ENCODE measurements around the gene JMJD6. TPM values are rescaled to one million over a fixed set of nuclear protein-coding genes. Genes with fewer than 3 reads are reported as not detected.

JMJD6 gene
- total RNA-seq, 1 experiment from 2014 or later, result 60.0 TPM

DNA sequence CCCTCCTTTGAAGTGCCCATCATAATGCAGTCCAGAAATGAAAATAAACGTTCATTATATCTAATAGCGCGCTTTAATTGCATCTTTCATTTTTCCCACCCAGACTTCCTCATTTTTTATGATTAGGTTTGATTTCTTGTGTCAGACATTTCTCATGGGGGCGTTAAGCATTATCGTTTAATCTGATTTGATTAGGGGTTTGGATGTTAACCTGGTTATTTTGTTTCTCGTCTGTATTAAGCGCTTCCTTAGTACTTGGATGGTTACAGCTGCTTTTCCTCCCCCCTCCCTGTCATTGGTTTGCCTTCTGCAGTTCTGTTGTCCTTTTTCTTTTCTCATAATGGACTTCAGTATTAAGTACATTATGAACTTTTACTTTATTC, 12.1 kb upstream of the JMJD6 start:
- in situ Hi-C loops (cut with HindIII; ENCODE audit: low pct_unique_long_range_greater_than_20kb, low sequenced_read_pairs), result no loop called here
- H3K4me1 ChIP-seq (ENCODE audit: control insufficient read depth, insufficient read depth, low read length), result peaks cover 34% of the 10 kb centered on the region
- ChIA-PET POLR2A (interaction anchor here (0.5 kb wide), 1 partner anchor 11 kb away, joined by 5 read pairs; no protein-coding TSS in a partner anchor), CTCF (interaction anchor here (0.6 kb wide), 1 partner anchor 16 kb away, joined by 4 read pairs; no protein-coding TSS in a partner anchor)
- H3K27me3 ChIP-seq (ENCODE audit: control insufficient read depth, insufficient read depth, low read length), result no peaks in the 10 kb centered on the region
- TSS peak; percentile 77 for BruUV-seq (replicated peaks)
- H3K4me3 ChIP-seq (ENCODE audit: low read depth in 2 of 2, low read length in 2 of 2), result peak overlapping the region; percentile 75 to 96
- H3K27ac ChIP-seq (ENCODE audit: low read length), result peak overlapping the region; percentile 91
- TF ChIP-seq, protein P1, sequence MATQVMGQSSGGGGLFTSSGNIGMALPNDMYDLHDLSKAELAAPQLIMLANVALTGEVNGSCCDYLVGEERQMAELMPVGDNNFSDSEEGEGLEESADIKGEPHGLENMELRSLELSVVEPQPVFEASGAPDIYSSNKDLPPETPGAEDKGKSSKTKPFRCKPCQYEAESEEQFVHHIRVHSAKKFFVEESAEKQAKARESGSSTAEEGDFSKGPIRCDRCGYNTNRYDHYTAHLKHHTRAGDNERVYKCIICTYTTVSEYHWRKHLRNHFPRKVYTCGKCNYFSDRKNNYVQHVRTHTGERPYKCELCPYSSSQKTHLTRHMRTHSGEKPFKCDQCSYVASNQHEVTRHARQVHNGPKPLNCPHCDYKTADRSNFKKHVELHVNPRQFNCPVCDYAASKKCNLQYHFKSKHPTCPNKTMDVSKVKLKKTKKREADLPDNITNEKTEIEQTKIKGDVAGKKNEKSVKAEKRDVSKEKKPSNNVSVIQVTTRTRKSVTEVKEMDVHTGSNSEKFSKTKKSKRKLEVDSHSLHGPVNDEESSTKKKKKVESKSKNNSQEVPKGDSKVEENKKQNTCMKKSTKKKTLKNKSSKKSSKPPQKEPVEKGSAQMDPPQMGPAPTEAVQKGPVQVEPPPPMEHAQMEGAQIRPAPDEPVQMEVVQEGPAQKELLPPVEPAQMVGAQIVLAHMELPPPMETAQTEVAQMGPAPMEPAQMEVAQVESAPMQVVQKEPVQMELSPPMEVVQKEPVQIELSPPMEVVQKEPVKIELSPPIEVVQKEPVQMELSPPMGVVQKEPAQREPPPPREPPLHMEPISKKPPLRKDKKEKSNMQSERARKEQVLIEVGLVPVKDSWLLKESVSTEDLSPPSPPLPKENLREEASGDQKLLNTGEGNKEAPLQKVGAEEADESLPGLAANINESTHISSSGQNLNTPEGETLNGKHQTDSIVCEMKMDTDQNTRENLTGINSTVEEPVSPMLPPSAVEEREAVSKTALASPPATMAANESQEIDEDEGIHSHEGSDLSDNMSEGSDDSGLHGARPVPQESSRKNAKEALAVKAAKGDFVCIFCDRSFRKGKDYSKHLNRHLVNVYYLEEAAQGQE (IDR thresholded peaks at IDR 0.05; ENCODE audit: insufficient read depth in 1 of 2, low read depth in 2 of 2, low read length in 1 of 2), result no peak
- TF ChIP-seq CTCF (IDR thresholded peaks at IDR 0.05) (no peak), TCF7L2 (IDR thresholded peaks at IDR 0.05; ENCODE audit: low read depth, low read length) (no peak), POLR2AphosphoS5 (IDR thresholded peaks at IDR 0.05; ENCODE audit: low read depth, low read length) (no peak), SIN3A (IDR thresholded peaks at IDR 0.05; ENCODE audit: borderline replicate concordance, insufficient read depth, low read depth, low read length) (no peak)
- no peak for DNase-seq (ENCODE audit: low read depth, low spot score)
- no peaks in the 10 kb centered on the region for H3K9me3 ChIP-seq (ENCODE audit: control insufficient read depth, insufficient read depth, low read depth, low read length)
- ATAC-seq, result no peak
- intact Hi-C loops (cut with micrococcal nuclease; ENCODE audit: unreplicated experiment), result no loop called here
- peaks cover 44% of the 10 kb centered on the region for H3K36me3 ChIP-seq (ENCODE audit: control insufficient read depth, insufficient read depth, low read length)

DNA sequence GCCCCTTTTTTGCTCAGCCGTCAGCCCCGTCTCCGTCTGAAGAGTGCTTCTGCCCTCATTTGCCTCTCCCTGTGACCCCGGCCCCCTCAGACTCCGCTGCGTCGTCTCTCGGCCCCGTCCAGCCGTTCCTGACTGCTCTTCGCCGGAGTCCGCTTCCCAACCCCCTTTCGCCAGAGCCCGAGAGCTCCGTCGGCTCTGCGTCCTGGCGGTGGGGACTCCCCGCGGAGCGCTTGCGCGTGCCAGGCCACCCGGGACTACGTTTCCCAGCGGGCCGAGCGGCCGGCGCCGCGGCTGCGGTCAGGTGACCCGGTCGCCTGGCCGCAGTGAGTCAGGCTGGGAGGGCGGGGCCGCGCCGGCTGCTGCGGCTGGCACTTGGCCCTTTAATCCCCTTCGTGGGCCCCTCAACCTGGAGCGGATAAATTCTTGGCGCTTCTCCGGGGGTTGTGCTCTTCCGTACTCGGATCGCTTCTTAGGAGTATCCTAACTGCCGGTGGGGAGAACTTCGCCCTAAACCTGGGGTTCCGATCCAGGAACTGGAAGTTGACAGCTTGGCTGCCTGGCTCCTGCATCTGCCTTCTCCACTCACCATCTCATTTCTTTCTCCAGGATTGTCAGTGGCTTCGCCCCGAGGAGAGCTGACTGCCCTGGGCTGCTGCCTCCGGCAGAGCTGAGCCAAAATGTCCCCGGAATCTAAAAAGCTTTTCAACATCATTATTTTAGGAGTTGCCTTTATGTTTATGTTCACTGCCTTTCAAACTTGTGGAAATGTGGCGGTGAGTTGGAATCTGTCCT, 11.5 kb upstream of the JMJD6 start, which contains the start of gene MFSD11:
Gene MFSD11, plus strand, starts transcription at position 444 of the 792 bp plus-strand sequence. Its CDS starts 234 bp downstream, at position 678.
- peak; percentile 88 for ATAC-seq
- ChIA-PET POLR2A (interaction anchor here (0.5 kb wide), 1 partner anchor 10 kb away, joined by 5 read pairs; no protein-coding TSS in a partner anchor), CTCF (interaction anchor here (0.6 kb wide), 1 partner anchor 17 kb away, joined by 4 read pairs; no protein-coding TSS in a partner anchor)
- peak within 1 kb of the TSS; percentile 96 to 97 for H3K4me3 ChIP-seq (ENCODE audit: low read depth in 2 of 2, low read length in 2 of 2)
- no TSS peak for BruUV-seq (replicated peaks)
- no peak for DNase-seq (ENCODE audit: low read depth, low spot score)
- H3K9me3 ChIP-seq (ENCODE audit: control insufficient read depth, insufficient read depth, low read depth, low read length), result no peaks in the 10 kb centered on the region
- in situ Hi-C loops (cut with HindIII; ENCODE audit: low pct_unique_long_range_greater_than_20kb, low sequenced_read_pairs) (no loop called here), intact Hi-C loops (cut with micrococcal nuclease; ENCODE audit: unreplicated experiment) (no loop called here)
- H3K27me3 ChIP-seq (ENCODE audit: control insufficient read depth, insufficient read depth, low read length), result no peaks in the 10 kb centered on the region
- peak; percentile 27; the same call in 1 of the 2 replicates for TF ChIP-seq TCF7L2 (IDR thresholded peaks at IDR 0.05; ENCODE audit: low read depth, low read length)
- no peak for TF ChIP-seq CTCF (IDR thresholded peaks at IDR 0.05)
- TF ChIP-seq POLR2AphosphoS5 (IDR thresholded peaks at IDR 0.05; ENCODE audit: low read depth, low read length), result peak; percentile 49; the same call in 1 of the 2 replicates
- peak; percentile 95; the same call in 1 of the 2 replicates for TF ChIP-seq SIN3A (IDR thresholded peaks at IDR 0.05; ENCODE audit: borderline replicate concordance, insufficient read depth, low read depth, low read length)
- TF ChIP-seq, protein P1 (IDR thresholded peaks at IDR 0.05; ENCODE audit: insufficient read depth in 1 of 2, low read depth in 2 of 2, low read length in 1 of 2), result 0 out of 4 replicates have a peak, but pooled peaks have one; percentile 5 to 32
- peaks cover 40% of the 10 kb centered on the region for H3K4me1 ChIP-seq (ENCODE audit: control insufficient read depth, insufficient read depth, low read length)
- peak within 1 kb of the TSS; percentile 95 for H3K27ac ChIP-seq (ENCODE audit: low read length)
- peaks cover 50% of the 10 kb centered on the region for H3K36me3 ChIP-seq (ENCODE audit: control insufficient read depth, insufficient read depth, low read length)
